ENCODE data around the gene POLG.
A peak's percentile ranks its signal among the peaks of the same experiment; 100 is the strongest.

The POLG gene

GRCh38 chr15:89334510-89335297, at the start of gene POLG:
Gene POLG (minus strand): TSS chr15:89334824. CDS start chr15:89333754, 1,070 bp downstream.
- DNase-seq (ENCODE audit: low read depth) = peak; percentile 98

- DNase-seq (ENCODE audit: low read depth) = no peak
These were observed 49.6 kb upstream of the POLG start for GRCh38 chr15:89384176-89384604.

GRCh38 chr15:89383365-89384175, 48.9 kb upstream of the POLG start:
- no peak for DNase-seq (ENCODE audit: low read depth)

GRCh38 chr15:89381888-89382686, 47.5 kb upstream of the POLG start:
- no peak for DNase-seq (ENCODE audit: low read depth)

- no peak for DNase-seq (ENCODE audit: low read depth)
These were observed 46.7 kb upstream of the POLG start for GRCh38 chr15:89381331-89381730.

- no peak for DNase-seq (ENCODE audit: low read depth)
These were observed 45.2 kb upstream of the POLG start for GRCh38 chr15:89379818-89380217.

GRCh38 chr15:89379251-89379695, 44.6 kb upstream of the POLG start:
- no peak for DNase-seq (ENCODE audit: low read depth)

- no peak for DNase-seq (ENCODE audit: low read depth)
These were observed 43.9 kb upstream of the POLG start for GRCh38 chr15:89378296-89379151.

- no peak for DNase-seq (ENCODE audit: low read depth)
These were observed 43.2 kb upstream of the POLG start for GRCh38 chr15:89377842-89378295.

- no peak for DNase-seq (ENCODE audit: low read depth)
These were observed 42.6 kb upstream of the POLG start for GRCh38 chr15:89377024-89377841.

GRCh38 chr15:89376388-89376787, 41.8 kb upstream of the POLG start:
- no peak for DNase-seq (ENCODE audit: low read depth)

GRCh38 chr15:89375093-89376005, 40.7 kb upstream of the POLG start:
- no peak for DNase-seq (ENCODE audit: low read depth)

GRCh38 chr15:89374086-89374981, 39.7 kb upstream of the POLG start:
- no peak for DNase-seq (ENCODE audit: low read depth)

GRCh38 chr15:89372069-89372935, 37.7 kb upstream of the POLG start:
- DNase-seq (ENCODE audit: low read depth) = no peak

GRCh38 chr15:89371228-89372044, 36.8 kb upstream of the POLG start:
- no peak for DNase-seq (ENCODE audit: low read depth)

GRCh38 chr15:89370978-89371227, 36.3 kb upstream of the POLG start:
- DNase-seq (ENCODE audit: low read depth) = no peak

Data from stimulated activated CD8-positive, alpha-beta memory T cell treated with anti-CD3 and anti-CD28 coated beads, Interleukin-4, amount 100 ng/mL, for 24 hours (primary cell).